GM12801 (cell line): ENCODE results near the gene LDHAL6B.

ENCODE experiments used
- CTCF ChIP-seq: IDR thresholded peaks from one replicate; pipeline ENCODE4 v1.5.1; 2011; ENCODE audit warnings: control low read depth; ENCODE audit not compliant: insufficient read length; ENCODE audit errors: extremely low read depth

The LDHAL6B gene

GRCh38 chr15:59206623-59207183 is at the start of gene LDHAL6B:
Gene LDHAL6B, plus strand, starts transcription at chr15:59206843. Its CDS starts 98 bp downstream, at chr15:59206941.
- no peak for TF ChIP-seq CTCF

DNA sequence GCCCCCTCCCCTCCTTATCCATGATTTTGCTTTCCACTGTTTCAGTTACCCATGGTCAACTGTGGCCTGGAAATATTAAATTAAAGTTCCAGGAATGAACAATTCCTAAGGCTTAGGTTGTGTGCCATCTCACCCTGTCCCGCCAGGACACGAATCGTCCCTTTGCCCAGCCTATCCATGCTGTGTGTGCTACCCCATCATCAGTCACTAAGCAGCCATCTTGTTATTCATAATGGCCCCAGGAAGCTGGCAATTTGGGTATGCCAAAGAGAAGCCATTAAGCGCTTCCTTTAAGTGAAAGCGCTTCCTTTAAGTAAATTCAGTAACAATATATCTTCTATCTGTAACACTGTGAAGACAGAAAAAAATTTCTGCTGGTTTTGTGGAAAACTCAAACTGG is 49.2 kb upstream of the LDHAL6B start:
- TF ChIP-seq CTCF: no peak

- no peak for TF ChIP-seq CTCF
These were observed 48.6 kb upstream of the LDHAL6B start for GRCh38 chr15:59157840-59158700.

DNA sequence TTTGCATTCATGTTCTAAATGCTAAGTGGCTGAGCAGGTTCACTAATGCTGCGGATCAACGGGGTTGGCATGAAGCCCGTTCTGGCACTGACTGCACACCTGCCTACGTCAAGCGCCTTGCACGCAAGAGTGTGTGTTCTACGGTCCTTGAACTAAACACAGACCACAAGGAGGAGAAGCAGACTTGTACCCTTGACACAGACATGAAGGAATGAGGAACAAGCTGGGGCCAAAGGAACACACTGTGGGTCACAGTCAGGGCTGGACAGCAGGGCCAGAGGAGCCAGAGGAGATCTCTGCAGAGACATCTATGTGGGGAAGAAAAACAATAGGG is 48.0 kb upstream of the LDHAL6B start:
- no peak for TF ChIP-seq CTCF

GRCh38 chr15:59159210-59159609 is 47.4 kb upstream of the LDHAL6B start:
- no peak for TF ChIP-seq CTCF

DNA sequence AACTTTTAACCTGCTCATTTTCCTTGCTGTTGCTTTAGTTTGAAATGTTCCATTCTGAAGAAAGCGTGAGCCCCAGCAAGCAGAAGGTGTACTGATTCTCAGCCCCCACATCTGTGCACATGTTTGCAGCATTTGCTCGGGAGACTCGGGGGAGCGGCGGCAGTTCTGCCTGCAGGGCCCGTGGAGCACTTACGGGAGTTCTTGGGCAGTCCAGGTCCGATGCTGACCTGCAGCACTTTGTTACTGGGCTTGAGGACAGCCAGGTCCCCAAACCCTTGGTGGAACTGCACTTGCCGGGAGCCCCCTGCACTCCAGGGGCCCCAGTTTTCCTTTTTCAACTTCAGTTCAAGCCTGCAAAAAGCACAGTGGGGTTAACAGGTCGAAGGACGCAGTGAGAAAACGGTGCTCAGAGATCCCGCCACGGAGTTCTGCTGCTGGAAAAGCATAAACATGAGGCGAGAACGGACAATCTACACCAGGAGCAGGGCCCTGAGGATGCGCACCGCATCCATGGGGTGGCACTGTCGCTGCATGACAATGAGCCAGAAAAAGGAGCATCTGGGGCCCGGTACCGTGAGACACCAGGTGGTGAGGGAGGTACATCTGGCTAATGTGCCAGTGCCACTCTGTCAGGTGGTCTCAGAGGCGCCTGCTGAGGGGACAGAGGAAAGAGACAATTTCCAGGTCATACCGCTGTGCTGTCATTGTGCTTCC is 45.6 kb upstream of the LDHAL6B start:
- no peak for TF ChIP-seq CTCF

- TF ChIP-seq CTCF: no peak
These were observed 40.9 kb upstream of the LDHAL6B start for GRCh38 chr15:59165726-59166125.
